NCI-H446 treated with DMSO at 0.1 percent for 48 hours (cell line): ENCODE data around the gene FSD1L.

ENCODE experiments used
- DNase-seq: peaks from one replicate; lab custom pipeline; 2025; lab: John Stamatoyannopoulos, UW

Gene FSD1L

GRCh38 chr9:105447814-105448812 lies at the start of gene FSD1L:
Gene FSD1L, plus strand, starts transcription at chr9:105448034. Its CDS starts 187 bp downstream, at chr9:105448221.
- DNase-seq: peak; percentile 64

GRCh38 chr9:105399117-105399516 lies 48.7 kb upstream of the FSD1L start:
- no peak for DNase-seq

GRCh38 chr9:105401651-105402050 lies 46.2 kb upstream of the FSD1L start:
- DNase-seq: no peak

DNA sequence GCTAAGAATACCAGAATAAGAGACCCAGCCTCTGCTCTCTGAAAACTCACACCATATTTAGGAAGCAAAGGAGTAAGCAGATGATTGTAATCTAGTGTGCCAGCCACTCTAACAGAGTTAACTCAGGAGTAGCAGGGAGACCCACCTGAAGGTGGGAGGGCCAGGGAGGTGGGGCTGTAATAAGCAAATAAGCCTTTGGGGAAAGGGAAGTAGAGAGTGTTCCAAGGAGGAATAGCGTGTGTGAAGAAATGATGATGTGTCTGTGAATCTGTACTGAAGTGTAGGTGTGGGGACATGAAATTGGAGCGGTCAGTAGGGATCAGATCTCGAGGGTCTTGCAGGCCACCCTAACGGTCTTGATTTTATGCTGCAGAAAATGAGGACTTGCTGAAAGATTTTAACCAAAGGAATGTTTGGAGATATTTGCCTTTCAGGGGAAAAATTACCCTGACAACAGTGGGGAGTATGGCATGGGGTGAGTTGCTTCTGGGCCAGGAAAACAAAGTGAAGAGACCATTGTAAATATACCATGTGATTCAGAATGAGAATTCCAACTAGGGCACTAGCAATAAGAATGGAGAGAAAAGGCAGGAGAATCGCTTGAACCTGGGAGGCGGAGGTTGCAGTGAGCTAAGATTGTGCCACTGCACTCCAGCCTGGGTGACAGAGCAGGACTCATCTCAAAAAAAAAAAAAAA lies 44.1 kb upstream of the FSD1L start:
- DNase-seq: no peak

DNA sequence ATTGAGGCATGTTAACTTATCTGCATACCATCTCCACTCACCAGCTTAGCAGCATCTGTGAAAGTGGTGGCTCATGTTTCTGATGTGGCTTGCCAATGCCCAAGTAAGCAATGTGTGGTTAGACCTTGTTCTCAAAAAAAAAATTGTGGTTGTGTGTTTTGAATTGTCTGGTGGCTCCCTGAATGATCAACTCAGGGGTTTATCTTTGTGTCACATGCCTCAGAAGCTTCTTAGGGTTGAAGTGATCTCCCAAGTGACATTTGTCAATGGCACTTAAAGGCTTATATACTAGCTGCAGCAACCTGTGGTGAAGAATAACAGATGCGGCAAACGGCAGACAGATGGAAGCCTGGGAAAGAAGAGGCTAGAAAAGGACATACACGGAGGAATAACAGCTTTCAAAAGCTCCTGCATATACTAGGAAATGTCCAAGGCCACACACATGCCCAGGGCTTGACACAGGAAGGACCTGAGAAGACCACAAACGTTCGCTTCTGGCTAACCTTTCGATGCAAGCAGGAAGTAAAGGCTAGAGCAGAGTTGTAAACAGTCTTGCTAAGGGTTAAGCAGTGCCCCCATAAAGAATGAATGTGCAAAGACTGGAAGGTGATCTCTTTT lies 42.2 kb upstream of the FSD1L start:
- no peak for DNase-seq

DNA sequence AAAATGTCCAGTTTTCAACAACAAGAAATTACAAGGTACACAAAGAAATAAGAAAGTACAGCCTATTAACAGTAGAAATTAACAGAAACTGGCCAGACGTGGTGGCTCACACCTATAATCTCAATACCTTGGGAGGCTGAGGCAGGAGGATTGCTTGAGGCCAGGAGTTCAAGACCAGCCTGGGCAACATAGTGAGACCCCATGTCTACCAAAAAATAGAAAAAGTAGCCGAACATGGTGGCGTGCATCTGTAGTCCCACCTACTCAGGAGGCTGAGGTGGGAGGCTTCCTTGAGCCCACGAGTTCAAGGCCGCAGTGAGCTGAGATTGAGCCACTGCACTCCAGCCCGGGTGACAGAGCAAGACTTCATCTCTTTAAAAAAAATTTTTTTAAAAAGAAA lies 41.5 kb upstream of the FSD1L start:
- DNase-seq: no peak

DNA sequence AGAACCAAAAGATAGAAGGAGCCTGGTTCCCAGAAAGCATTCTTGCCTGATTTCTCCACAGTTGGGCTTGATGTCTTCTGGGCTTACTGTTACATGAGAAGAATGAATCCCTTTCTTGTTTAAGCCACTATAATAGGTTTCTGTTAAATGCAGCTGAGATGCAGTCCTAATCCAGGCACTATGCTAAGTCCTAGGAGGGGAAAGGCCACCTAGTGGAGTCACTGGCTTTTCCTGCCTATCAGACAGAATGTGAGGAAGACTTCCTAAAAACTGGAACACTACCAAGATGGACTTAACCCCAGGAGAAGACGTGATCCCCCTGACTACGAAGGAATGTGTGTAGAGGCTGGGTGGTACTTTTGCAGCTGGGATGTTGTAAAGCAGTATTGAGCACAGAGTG lies 34.3 kb upstream of the FSD1L start:
- no peak for DNase-seq

GRCh38 chr9:105414947-105415661 lies 32.7 kb upstream of the FSD1L start:
- DNase-seq: no peak

DNA sequence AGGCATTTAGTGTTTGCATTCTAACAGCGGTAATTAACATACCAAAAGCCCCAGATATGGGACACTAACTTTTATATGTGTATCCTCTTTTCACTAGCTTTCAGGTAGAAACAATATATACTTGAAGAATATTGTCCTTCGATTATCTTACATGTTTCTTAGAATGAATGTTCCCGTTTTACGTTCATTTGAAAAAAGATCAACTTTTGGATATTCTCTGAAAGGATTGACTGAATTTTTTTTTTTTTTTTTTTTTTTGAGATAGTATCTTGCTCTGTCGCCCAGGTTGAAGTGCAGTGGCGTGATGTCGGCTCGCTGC lies 32.2 kb upstream of the FSD1L start:
- no peak for DNase-seq

DNA sequence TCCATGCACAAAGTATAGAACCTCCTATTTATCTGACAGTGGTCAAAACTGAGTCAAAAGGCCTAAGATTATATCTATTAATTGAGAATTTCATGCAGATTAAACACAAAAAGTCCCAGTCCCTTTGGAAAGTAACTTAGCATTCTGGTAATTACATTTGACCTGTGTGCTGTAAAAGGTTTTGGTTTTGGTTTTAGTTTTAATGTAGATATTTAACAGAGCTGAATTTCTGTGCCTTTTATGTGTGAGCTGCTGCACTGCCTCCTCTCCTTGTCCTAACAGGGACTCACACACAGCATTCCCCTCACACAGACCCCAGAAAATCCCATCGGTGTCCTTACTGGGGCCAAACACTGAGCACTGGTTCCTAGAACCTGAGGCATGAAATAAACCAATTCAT lies 31.0 kb upstream of the FSD1L start:
- DNase-seq: no peak

DNA sequence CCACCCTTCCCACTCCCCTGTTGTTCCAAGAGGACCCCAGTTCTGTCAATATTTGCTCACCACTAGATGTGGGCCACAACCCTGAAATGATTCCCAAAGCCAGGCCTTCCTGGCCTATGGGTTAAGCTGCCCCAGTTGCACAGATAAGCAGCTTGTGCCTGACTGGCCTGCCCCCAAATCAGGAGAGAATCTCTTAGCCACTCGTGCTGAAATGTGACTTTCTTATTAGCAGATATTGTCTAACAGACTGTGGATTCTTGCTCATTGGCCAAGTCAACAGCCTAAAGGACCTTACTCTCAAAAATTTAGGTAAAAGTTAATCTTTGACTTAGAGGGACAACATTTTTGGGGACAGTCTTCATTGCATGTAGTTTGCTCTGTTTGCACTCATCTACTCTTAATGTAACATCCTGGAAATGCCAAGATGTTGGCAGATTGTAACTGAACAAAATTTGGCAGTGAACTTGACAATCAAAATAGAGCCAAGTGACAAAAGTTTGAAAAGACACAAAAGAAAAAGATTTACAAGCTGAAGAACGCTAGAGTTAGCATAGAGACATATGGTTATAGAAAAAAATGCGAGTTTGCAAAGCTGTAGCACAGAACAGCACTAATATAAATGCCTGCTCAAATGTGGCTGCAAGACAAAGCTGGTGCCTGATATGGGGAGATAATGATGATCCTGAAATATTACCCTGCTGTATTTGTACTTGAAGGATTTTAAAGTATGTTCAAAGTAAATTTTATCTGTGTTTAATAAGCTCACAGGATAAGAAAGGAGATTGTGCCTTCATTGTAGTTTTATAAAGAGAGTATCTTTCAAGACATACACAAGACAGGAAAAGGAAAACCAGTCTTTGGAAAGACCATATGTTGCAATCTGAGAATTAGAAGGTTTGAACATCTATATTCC lies 29.0 kb upstream of the FSD1L start:
- DNase-seq: peak; percentile 48

- no peak for DNase-seq
Measured at GRCh38 chr9:105419816-105420597, 27.8 kb upstream of the FSD1L start.

- no peak for DNase-seq
Measured at GRCh38 chr9:105421154-105421553, 26.7 kb upstream of the FSD1L start.

DNA sequence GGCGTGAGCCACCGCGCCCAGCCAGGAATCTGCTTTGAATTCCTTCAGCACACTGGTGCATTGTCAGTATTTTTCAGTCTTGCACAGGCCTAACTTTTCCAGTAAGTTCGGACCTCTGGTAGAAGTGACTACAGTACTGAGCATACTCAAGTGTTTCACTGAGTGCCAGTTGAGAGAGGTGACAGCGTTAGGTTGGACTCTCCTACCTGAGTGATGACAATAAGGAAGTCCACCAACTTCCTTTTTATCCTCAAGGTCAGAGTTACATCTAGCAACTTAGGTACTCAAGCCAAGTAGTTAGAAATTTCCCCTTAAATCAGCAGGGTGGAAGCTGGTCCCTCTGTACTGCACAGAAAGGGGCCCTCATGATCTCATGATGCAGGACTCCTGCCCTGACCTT lies 26.0 kb upstream of the FSD1L start:
- no peak for DNase-seq

- no peak for DNase-seq
Measured at GRCh38 chr9:105425816-105426433, 21.9 kb upstream of the FSD1L start.

GRCh38 chr9:105426657-105427056 lies 21.2 kb upstream of the FSD1L start:
- DNase-seq: no peak

DNA sequence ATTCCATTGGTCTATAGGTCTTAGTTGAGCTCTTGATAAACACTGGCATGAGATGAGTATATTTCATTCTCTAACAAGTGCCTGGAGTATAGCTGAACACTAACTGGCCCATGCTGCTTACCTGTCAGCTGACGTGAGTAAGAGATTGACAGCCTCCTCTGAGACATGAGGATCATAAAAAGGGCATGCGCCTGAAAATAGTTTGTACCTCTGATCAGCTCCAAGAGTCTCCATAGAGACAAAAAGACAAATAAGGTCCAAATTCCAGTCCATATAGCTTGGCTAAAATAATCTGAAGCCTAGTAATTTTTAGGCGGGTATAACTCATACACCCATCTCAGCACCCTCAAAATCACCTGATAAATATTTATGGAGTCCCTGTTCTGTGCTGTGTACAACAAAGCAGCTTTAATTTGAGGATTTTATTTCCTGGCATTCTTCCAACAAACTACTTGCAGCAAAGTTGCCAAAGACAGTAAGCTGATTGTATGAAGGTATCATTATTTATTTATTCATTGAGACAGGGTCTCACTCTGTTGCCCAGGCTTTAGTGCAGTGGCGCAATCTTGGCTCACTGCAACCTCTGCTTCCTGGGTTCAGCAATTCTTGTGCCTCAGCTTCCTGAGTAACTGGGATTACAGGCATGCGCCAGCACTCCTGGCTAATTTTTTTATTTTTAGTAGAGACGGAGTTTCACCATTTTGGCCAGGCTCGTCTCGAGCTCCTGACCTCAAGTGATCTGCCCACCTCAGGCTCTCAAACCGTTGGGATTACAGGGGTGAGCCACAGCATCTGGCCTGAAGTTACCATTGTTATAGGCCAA lies 16.2 kb upstream of the FSD1L start:
- no peak for DNase-seq

DNA sequence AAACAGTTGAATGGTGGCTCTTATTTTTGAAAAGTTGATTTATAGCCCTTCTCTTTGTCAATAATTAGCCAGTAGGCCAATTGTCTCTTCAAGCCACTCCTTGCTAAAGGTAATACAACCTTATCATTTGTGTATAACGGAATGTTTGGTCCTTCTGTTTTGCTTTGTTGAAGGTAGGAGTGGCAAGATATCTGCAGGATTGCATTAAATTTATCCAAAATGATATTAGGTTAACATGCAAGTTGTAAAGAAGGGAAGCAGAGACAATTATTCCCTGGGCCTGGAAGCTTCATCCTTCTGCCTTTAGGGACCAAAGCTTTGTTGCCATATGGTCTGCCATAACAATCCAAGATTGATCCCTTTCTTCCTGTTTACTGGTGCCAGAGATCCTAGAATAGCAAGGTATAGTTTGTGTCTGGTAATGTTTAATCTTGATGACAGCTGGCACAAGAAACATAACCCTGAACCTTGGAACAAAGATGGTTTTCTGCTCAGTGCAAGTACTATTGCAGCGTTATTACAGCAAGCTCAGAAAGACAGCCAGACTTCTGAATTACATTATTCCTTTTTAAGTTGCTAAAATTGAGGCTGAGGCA lies 15.5 kb upstream of the FSD1L start:
- peak; percentile 44 for DNase-seq

- no peak for DNase-seq
Measured at GRCh38 chr9:105435453-105435852, 12.4 kb upstream of the FSD1L start.
